Measurements from ENCODE around the gene AACS.
"Not testable (repeated sequence)": the region's sequence is repeated elsewhere in the genome, so short reads cannot be mapped to it uniquely, and the experiment has no call there.

Gene AACS

DNA sequence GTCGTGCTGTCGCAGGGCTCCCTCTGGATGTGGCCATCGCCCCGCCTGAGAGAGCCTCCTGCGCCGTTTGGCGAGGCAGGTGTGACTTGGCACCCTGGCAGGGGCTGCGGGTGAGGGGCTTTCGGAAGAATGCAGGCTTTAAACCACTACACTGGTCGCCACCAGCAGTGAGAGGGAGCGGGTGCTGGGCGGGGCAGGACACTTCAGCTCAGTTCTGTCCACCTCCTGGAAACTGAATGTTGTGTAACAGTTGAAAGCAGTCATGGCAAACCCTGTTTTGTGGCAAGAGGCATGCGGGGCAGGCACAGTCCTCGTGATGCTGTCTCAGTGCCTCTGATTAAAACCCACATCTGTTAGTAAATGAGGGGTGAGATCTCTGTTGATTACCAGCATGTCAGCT, 55.9 kb downstream of the AACS start:
- no peak for DNase-seq (ENCODE audit: low read depth in 2 of 2)

DNA sequence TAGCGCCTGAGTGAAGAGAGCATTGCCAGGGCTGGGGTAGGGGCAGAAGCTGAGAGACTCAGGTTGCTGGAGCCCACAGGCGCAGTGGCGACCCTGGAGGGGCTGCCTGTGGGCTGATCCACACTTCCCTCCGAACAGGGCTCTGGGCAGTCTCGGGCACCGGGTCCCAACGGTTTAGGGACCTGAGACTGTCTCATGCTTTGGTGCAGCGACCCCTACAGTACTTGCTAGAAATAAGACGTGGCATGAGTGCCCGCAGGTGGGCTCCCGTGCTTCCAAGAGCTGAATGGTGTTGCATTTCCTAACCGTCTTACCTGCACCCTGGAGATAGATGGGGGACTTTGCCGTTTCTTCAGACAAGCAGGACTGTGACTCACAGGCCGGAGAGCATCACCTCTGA, 57.4 kb downstream of the AACS start:
- no peak for DNase-seq (ENCODE audit: low read depth in 2 of 2)

DNA sequence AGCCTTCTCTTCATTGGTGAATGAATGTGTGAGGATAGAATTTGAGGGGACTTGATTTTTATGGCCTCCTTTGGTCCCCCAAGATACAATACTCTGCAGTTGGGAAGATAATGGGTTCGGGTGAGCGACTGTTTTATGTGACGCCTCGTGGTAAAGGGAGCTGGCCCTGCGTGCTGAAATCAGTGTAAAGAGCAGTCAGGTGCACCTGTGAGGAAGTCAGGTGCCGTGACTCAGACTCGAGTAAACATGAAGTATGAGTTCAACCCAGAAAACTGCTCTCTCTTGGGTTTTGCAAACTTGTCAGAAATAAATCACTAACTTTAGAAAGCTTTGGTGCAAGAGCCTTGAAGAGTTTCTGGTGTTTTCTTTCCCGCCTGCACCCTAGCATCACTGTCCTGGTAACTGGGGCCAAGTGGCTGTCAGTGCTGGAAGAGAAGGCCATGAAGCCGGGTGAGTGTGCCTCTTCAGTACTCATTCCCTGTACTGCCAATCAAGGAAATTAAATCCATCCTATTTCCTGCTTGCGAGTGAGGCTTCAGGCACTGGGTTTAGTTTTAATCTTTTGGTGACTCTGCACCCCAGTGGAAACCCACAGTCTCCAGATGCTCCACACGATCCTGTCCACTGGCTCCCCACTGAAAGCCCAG, 59.2 kb downstream of the AACS start:
- DNase-seq (ENCODE audit: low read depth in 2 of 2): no peak

DNA sequence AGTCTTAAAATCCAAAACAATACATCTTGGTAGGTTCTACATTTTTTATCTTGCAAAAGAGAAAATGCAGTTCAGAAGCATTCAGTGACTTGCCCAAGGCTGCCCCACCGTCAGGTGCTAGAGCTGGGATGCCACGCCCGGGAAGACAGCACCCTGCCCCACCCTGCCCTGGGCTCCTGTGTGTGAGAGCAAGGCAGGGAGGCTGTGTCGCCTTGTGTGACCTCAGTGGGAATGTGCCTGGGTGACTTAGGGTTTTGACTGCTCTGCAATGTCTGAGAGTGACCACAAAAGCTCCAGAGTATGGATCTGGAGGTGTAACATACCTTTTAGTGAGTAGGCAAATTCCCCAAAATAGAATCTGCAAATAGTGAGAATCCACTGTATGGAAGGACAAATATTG, 60.0 kb downstream of the AACS start:
- no peak for DNase-seq (ENCODE audit: low read depth in 2 of 2)

DNA sequence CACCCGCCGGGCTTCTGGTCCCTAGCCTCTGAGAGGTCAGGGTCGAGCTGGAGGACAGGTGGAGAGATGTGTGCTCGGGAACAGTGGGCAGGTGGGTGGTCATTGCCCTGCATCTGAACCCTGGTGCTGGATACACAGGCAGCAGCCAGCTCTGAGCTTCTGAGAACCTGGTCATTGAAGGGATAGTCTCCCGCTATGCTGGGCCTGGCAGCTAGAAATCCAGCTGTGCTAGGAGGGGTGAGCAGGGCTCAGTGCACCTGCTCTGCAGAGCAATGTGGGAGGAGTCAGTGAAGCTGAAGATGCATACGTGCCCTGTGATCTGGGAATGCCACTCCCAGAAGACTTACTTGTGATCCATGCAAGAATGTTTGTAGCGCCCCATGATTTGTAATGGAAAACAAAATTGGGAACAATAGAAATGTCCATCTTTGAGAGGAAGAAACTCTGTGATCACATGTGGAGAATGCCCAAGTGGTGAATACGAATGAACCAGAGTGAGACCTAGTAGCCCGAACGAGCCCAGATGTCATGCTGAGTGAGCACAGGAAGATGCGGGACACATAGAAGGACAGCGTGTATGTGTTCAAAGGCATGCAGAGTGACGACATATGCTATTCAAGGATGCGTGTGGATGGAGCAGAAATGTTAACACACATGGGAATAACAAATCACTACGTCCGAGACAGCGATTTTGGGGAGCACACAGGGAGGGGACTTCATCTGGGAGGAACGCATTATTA, 63.4 kb downstream of the AACS start:
- no peak for DNase-seq (ENCODE audit: low read depth in 2 of 2)

DNA sequence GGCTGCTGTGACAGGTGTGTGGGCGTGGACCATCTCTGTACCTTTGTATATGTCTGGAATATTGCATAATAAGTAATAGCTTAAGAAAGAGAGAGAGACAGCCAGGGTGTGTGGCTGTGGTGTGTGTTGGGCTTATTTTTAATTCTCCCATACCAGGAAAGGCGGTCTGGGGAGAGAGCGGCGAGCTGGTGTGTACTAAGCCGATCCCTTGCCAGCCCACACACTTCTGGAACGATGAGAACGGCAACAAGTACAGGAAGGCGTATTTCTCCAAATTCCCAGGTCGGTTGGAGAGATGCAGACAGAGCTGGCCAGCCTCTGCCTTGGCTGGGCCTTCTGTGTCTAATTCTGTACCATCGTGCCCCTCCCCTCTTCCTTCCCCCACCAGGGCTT, 63.9 kb downstream of the AACS start:
- DNase-seq (ENCODE audit: low read depth in 2 of 2): no peak

DNA sequence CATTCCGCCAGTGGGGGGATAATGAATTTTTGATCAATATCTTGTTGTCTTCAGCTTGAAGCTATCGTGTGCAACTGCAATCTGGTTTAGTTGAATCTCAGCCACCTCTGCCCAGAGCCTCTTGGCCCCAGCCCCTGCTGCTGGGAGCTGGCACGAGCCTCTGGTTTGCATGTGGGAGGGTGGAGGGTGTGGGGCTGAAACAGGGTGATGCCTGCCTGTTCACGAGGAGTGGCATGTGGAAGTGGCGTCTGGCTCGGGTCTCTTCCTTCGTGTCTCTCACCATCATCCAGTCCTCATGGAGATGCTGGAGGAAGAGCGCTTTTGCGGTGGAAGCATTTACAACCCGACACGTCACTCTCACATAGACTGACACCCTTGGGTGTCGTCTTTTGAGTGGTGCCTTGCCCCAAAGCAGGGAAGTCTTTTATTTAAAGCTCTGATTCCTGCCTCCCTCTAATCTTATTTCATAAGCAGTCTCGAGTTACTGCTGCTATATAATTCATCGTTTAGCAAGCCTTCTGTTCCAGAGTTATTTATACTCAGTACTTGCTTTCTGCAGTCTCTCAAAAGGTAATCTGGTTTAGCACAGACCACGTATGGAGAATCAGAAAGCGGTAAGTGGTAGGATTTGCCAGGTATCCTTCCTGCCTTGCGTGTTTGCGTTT, 64.5 kb downstream of the AACS start:
- DNase-seq (ENCODE audit: low read depth in 2 of 2): no peak

DNA sequence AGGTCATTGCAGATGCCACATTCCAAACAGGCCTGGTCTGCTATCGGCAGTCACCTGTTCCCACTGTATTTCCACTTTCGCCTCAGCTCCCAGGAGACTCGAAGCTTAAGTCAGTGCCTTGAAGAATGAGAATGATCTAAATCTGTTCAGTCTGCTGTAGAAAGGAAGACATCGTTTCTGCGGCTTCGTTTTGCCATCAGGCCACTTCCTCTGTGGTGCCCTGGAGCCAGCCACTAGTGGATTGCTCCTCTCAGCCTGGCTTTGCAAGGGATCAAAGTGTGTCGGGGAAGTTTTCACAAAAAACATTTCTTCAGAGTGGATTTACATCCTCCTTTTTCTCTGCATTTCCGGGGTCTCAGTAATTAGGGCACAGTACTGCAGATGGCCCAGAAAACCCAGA, 66.7 kb downstream of the AACS start:
- no peak for DNase-seq (ENCODE audit: low read depth in 2 of 2)

DNA sequence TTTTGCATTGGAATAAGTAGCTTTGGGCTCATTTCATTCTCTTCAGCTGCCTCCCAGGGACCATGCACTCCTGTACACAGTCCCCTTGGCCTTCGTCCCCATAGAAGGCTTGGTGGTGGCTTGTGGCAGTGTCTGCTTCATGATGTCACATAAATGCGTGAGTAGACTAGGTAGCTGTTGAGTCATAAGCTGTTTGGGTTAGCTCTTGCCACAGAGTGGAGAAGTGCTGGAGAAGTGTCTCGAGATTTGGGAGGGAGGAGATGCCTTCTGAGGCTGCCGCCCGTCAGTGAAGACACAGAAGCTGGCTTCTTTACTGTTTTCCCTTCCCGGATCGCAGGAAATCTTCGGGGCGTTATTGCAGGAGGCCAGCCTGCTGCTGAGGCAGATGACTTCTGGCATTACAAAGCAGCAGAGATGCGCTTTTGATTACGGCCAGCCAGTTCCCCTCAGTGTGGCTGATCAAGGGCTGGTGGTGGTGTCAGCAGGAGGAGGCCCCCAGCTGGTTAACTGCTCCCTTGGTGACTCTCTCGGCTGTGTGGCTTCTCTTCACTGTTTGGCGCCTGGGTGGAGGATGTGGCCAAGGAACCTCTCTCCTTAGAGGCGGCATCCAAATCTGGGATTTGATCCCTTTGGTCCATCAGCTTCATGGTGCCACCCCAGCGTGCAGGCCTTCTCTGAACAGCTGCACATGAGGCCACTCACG, 67.6 kb downstream of the AACS start:
- no peak for DNase-seq (ENCODE audit: low read depth in 2 of 2)

DNA sequence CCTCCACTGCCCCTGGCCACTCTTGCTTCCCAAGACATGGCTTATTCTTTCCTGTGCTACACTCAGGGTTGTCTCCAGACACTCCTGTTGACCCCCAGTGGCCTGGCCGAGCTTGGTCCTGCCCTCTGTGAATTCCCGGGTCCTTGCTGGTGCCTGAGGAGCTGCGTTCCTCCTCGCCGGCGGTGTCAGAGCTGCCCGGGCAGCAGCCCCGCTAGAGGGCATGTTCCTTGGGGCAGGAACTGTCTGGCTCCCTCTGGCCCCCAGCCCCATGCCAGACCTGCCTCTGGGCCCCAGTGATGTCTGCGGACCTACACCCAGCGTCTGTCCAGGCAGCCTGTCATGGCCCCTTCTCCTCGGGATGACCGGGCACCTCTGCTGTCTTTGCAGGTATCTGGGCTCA, 68.4 kb downstream of the AACS start:
- no peak for DNase-seq (ENCODE audit: low read depth in 2 of 2)

DNA sequence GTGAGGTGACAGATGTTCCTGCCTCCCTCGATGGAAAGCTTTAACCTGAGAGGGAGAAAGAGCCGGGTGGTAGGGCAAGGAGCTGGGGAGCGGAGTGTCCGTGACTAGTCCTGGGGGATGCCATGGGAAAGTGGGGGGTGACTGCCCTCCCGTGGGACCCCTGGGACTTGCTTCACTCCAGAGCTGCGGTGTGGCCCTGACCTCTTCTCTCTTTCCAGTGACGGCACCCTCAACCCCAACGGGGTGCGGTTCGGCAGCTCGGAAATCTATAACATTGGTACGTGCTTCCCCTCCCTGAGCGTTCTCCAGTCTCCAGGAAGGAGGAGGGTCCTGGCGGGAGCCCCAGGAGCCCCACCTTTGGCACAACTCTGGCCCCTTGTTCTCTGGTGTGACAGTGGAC, 69.3 kb downstream of the AACS start:
- DNase-seq (ENCODE audit: low read depth in 2 of 2): no peak

DNA sequence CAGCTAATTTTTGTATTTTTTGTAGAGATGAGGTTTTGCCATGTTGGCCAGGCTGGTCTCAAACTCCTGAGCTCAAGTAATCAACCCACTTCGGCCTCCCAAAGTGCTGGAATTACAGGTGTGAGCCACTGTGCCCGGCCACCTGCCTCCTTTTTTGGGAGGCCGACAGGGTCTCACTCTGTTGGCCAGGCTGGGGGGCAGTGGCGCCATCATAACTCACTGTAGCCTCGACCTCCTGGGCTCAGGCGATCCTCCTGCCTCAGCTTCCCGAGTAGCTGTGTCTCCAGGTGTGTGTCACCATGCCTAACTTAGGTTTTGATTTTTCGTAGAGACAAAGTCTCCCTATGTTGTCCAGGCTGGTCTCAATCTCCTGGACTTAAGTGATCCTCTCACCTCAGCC, 70.7 kb downstream of the AACS start:
- DNase-seq (ENCODE audit: low read depth in 2 of 2): no peak

DNA sequence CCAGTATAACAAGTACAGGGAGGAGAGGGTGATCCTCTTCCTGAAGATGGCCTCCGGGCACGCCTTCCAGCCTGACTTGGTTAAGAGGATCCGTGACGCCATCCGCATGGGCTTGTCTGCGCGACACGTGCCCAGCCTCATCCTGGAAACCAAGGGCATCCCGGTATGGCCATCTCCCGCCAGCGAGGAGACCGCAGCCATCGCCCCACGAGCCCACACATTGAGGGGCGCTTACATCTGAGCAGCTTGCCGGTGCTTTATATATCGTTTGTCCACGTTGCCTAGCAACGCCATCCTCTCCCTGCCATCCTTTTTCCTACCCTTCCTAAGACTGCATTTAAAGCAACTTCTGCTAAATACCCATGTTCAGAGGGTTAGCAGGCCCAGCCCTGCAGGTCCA, 71.5 kb downstream of the AACS start:
- no peak for DNase-seq (ENCODE audit: low read depth in 2 of 2)

DNA sequence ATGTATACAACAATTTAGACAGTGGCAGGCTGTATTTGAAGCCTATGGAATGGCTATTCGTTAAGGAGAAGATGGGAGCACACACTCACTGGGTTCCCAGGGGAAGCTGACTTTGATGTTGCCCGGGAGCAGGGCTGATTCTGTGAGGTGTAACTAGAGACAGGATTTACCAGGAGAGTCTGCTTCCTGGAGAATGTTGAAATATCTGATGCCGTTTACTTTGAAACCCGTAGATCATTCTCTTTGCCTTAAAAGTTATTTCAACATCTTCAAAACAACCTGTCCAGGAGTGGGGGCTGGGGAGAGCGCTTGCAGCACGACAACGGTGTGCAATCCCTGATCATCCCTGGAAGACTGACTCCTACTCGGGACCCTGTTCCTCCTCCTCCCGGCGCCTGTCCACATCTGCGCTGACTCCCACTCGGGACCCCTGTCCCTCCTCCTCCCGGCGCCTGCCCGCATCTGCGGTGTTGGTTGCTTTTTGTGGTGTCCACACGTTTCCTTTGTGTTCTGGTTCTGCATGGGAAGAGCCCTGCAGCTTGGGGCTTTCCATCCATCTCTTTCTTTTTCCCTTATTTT, 72.6 kb downstream of the AACS start:
- no peak for DNase-seq (ENCODE audit: low read depth in 2 of 2)

DNA sequence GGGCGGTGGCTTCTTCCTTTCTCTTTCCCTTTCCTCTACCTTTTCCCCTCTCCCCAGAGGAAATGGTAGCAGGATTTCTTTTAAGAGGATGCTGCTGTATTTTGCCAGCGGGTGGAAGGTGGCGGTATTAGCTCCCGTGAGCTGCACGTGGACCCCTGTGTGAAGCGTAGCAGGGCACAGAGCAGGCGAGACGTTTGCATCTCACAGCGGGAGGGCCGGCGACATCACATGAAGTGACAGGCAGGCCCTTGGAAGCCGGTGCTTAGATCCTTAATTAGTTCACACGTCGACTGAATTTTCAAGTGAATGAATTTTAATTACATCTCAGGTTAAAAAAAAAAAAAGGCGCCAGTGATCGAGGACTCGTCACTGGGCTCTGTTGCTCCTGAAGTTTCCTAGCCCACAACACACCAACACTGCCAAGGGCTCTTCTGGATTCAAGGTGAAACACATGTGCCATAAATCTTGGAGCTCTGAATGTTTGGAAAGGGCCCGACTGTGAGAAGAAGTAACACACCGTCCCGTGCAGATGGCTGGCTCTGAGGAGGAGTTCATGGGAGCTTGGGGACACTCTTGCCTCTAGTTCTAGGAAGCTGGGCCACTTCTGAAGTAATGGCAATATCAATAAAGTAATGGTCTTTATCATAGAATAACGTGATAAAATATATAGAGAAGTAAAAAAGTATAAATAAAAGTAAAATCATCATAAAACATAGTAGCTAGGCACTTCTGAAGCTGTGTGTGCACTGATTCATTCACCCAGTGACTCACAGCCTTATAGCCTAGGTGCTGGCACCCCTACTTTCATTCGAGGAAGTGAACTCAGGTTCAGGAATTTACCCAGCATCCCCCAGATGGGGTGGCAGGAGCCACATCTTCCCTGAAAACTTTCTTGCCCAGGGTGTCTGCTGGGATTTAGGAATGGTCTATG, 75.3 kb downstream of the AACS start:
- DNase-seq (ENCODE audit: low read depth in 2 of 2): no peak

DNA sequence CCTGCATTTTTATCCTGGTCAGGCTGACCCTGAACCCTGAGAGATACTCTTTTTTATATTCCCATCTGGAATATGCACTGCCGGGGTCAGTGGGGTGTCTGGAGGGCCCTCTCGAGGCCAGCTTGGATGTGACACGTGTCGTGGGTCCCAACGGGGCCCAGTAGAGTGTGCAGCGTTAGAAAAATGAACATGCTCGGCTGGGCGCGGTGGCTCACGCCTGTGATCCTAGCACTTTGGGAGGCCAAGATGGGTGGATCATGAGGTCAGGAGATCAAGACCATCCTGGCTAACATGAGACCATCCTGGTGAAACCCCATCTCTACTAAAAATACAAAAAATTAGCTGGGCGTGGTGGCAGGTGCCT, 76.0 kb downstream of the AACS start:
- not testable (repeated sequence) for DNase-seq (ENCODE audit: low read depth in 2 of 2)

DNA sequence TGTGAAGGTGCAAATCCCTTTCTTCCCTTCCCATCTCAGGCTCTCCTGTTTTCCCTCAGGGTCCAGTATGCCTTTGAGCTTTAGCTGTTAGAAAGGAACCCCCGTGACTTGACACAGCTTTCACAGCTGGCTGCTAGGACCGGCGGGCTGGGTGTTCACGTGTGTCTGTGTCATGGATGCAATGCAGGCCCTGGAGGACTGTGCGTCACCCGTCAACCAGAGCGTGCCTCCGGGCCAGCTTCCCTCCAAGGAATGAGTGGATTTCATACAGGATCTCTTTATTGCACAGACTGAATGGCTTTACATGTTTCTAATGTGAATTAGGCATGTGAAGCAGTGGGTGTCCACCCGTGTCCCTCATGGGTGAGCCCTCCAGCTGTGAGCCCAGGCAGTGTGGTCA, 77.4 kb downstream of the AACS start:
- no peak for DNase-seq (ENCODE audit: low read depth in 2 of 2)

DNA sequence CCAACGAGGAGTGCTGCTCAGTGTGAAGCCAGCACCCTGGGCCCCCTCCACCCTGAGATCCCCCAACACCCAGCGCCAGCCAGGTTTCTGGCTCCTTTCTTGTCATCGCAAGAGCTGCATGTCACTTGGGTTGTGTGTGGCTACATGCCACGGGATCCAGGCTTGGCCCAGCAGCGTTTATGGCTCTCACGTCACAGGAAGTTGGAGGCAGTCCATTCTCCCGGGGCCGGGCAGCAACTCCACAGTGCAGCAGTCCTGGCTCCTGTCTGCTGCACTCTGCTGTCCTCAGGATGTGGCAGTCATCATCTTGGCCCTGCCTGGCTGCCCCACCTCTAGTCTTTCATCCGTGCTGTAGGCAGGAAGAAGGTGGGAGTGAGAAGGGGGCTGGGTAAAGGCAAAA, 78.3 kb downstream of the AACS start:
- DNase-seq (ENCODE audit: low read depth in 2 of 2): no peak

DNA sequence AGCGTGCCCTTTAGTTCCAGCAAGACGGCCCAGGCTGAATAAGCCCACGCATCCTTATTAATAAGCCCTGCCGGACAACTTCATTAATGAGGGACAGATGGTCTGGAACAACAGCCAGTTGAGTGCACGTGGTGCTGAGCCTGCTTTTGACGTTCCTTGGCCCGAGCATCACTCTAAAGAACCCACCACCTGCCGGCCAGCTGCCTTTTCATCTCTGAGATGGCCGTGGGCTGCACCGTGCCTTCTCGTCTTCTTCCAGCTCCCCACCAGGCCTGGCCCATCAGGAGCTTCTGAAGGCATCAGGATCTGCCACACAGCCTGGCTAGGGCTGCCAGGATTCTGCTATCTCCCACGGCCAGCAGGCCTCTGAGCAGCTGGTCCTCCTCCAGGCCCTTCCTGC, 80.0 kb downstream of the AACS start:
- no peak for DNase-seq (ENCODE audit: low read depth in 2 of 2)

DNA sequence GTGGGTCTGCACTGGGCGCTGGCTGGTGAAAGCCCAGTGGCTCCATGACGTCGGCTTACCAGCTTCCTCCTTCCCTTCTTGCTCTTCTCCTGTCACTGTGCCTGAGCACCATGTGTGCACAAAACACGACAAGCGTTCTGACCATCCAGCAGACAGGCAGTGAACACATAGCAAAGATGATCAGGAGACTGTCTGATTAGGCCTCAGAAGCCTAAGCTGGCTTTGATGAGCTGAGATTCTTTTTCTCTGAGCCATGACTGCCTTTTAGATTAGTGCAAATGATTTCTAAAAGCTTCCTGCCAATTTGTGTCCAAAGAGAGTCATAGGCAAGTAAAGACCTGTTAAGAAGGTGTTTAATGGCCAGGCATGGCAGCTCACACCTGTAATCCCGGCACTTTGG, 83.1 kb downstream of the AACS start:
- DNase-seq (ENCODE audit: low read depth in 2 of 2): no peak

Measured in stimulated activated CD4-positive, alpha-beta T cell treated with anti-CD3 and anti-CD28 coated beads, Interleukin-15, amount 100 ng/mL, for 48 hours (primary cell).